ENCODE results near the gene CTNNA2. TPM values are rescaled to one million over a fixed set of nuclear protein-coding genes. Genes with fewer than 3 reads are reported as not detected.

The CTNNA2 gene
- total RNA-seq, 1 donor from 2014 or later: 43.5 TPM

GRCh38 chr2:80292474-80292873, 779.6 kb downstream of the CTNNA2 start:
- Histone ChIP-seq H3K27me3 (no peaks in the 10 kb centered on the region), H3K4me2 (no peak overlapping the region), H3K36me3 (no peaks in the 10 kb centered on the region), H3K4me3 (no peak overlapping the region), H3K79me2 (ENCODE audit: low read depth) (no peaks in the 10 kb centered on the region), H3K4me1 (peaks cover 17% of the 10 kb centered on the region), H2AFZ (replicated peaks) (no peak overlapping the region), H3K9me3 (ENCODE audit: low read depth) (no peaks in the 10 kb centered on the region), H4K20me1 (ENCODE audit: low read depth) (no peaks in the 10 kb centered on the region), H3K27ac (no peak overlapping the region), H3F3A (ENCODE audit: low read depth) (no peaks in the 10 kb centered on the region), H3K9ac (no peak overlapping the region)
- no peak for DNase-seq (ENCODE audit: low spot score)
- no peak overlapping the region for H3K27ac Mint-ChIP-seq
- TF ChIP-seq EZH2 (IDR thresholded peaks at IDR 0.05) (no peak), EZH2phosphoT487 (IDR thresholded peaks at IDR 0.05) (no peak)
- TF ChIP-seq, protein P1, sequence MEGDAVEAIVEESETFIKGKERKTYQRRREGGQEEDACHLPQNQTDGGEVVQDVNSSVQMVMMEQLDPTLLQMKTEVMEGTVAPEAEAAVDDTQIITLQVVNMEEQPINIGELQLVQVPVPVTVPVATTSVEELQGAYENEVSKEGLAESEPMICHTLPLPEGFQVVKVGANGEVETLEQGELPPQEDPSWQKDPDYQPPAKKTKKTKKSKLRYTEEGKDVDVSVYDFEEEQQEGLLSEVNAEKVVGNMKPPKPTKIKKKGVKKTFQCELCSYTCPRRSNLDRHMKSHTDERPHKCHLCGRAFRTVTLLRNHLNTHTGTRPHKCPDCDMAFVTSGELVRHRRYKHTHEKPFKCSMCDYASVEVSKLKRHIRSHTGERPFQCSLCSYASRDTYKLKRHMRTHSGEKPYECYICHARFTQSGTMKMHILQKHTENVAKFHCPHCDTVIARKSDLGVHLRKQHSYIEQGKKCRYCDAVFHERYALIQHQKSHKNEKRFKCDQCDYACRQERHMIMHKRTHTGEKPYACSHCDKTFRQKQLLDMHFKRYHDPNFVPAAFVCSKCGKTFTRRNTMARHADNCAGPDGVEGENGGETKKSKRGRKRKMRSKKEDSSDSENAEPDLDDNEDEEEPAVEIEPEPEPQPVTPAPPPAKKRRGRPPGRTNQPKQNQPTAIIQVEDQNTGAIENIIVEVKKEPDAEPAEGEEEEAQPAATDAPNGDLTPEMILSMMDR (IDR thresholded peaks at IDR 0.05): no peak
- no peaks in the 10 kb centered on the region for H3K9me3 Mint-ChIP-seq
- H3K36me3 Mint-ChIP-seq: no peaks in the 10 kb centered on the region
- H3K27me3 Mint-ChIP-seq (ENCODE audit: insufficient read depth, low read depth): no peaks in the 10 kb centered on the region
- no peak overlapping the region for H3K4me3 Mint-ChIP-seq
- H3K4me1 Mint-ChIP-seq: peaks cover 29% of the 10 kb centered on the region

DNA sequence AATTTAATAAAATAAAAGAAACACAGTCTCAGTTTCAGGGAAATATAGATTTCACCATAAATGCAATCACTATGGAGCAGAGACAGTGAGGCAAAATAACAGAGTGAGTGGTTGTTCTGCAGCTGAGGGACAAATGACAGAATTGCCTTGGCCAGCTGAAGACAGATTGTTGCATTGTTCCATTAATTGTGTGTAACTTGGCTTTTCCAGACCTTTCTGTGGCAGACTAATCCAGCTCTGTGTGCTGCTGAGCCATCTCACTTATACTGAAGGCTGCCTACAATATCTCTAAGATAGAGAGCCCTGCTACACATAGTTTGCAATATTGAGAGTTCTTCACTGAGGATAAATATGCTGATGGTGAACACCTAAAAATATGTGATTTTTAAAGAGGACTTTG, 780.2 kb downstream of the CTNNA2 start:
- no peaks in the 10 kb centered on the region for H3K79me2 ChIP-seq (ENCODE audit: low read depth)
- no peak overlapping the region for H2AFZ ChIP-seq (replicated peaks)
- Mint-ChIP-seq H3K4me3 (no peak overlapping the region), H3K27ac (no peak overlapping the region), H3K9me3 (no peaks in the 10 kb centered on the region), H3K27me3 (ENCODE audit: insufficient read depth, low read depth) (no peaks in the 10 kb centered on the region), H3K36me3 (no peaks in the 10 kb centered on the region), H3K4me1 (peaks cover 28% of the 10 kb centered on the region)
- no peak overlapping the region for H3K4me3 ChIP-seq
- H3K4me1 ChIP-seq: peaks cover 17% of the 10 kb centered on the region
- DNase-seq (ENCODE audit: low spot score): no peak
- H3K9me3 ChIP-seq (ENCODE audit: low read depth): no peaks in the 10 kb centered on the region
- no peaks in the 10 kb centered on the region for H3K27me3 ChIP-seq
- TF ChIP-seq EZH2phosphoT487 (IDR thresholded peaks at IDR 0.05): no peak
- TF ChIP-seq, protein P1 (IDR thresholded peaks at IDR 0.05): no peak
- no peak for TF ChIP-seq EZH2 (IDR thresholded peaks at IDR 0.05)
- H3K27ac ChIP-seq: no peak overlapping the region
- no peaks in the 10 kb centered on the region for H3K36me3 ChIP-seq
- no peak overlapping the region for H3K9ac ChIP-seq
- no peak overlapping the region for H3K4me2 ChIP-seq
- H3F3A ChIP-seq (ENCODE audit: low read depth): no peaks in the 10 kb centered on the region
- no peaks in the 10 kb centered on the region for H4K20me1 ChIP-seq (ENCODE audit: low read depth)

DNA sequence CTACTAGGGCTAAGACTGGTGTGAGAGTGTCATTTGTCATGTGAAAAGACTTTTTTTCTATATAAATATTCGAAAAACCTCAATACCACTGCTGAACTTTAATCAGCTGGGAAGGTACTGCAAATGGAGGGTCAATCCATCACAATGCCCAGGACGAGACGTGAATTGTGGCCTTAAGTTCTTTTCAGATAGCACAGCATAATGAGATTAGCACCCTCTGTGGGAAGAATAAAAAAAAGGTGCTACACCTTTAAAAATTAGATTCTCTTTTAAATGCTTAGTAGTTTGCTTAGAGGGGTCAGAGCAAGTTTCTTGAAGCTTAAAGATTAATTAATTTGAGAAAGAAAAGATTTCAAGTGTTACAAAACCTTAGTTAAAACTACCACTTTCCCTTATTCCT, 786.1 kb downstream of the CTNNA2 start:
- peaks cover 50% of the 10 kb centered on the region for H3K4me1 Mint-ChIP-seq

More for the DNA sequence above, 786.1 kb downstream of the CTNNA2 start:
- TF ChIP-seq EZH2phosphoT487 (IDR thresholded peaks at IDR 0.05) (no peak), EZH2 (IDR thresholded peaks at IDR 0.05) (no peak)
- TF ChIP-seq, protein P1 (IDR thresholded peaks at IDR 0.05): no peak
- Mint-ChIP-seq H3K36me3 (no peaks in the 10 kb centered on the region), H3K27ac (no peak overlapping the region), H3K27me3 (ENCODE audit: insufficient read depth, low read depth) (peaks cover 15% of the 10 kb centered on the region), H3K9me3 (no peaks in the 10 kb centered on the region), H3K4me3 (no peak overlapping the region)
- H3K27ac ChIP-seq: no peak overlapping the region
- no peaks in the 10 kb centered on the region for H3K36me3 ChIP-seq
- H3K79me2 ChIP-seq (ENCODE audit: low read depth): no peaks in the 10 kb centered on the region
- no peak overlapping the region for H3K4me3 ChIP-seq
- peak overlapping the region; percentile 25 for H3K4me2 ChIP-seq
- H3K9ac ChIP-seq: no peak overlapping the region
- no peaks in the 10 kb centered on the region for H3K9me3 ChIP-seq (ENCODE audit: low read depth)
- peaks cover 31% of the 10 kb centered on the region for H3F3A ChIP-seq (ENCODE audit: low read depth)
- peaks cover 46% of the 10 kb centered on the region for H3K4me1 ChIP-seq
- peak; percentile 35 for DNase-seq (ENCODE audit: low spot score)
- peaks cover 31% of the 10 kb centered on the region for H3K27me3 ChIP-seq
- H4K20me1 ChIP-seq (ENCODE audit: low read depth): peaks cover 14% of the 10 kb centered on the region
- H2AFZ ChIP-seq (replicated peaks): no peak overlapping the region

Measured in neural progenitor cell (in vitro differentiated cells).